Suprapubic skin (tissue), 4 donors: ENCODE results near the gene ATRN. TPM values are rescaled to one million over a fixed set of nuclear protein-coding genes. Genes with fewer than 3 reads are reported as not detected.

ENCODE experiments used
- DNase-seq, 2 donors: peaks; one replicate each; pipeline ENCODE4 v3.0.0-alpha.2; 2019; ENCODE audit warnings: low spot score in 2 of 2
- H3K27ac ChIP-seq: fragments of 200-600 bp; sonication (generic); one replicate; pipeline ENCODE4 v1.5.1; 2019
- H3K27me3 ChIP-seq: fragments of 200-600 bp; sonication (generic); one replicate; pipeline ENCODE4 v1.5.1; 2019
- H3K36me3 ChIP-seq: fragments of 200-600 bp; sonication (generic); one replicate; pipeline ENCODE4 v1.5.1; 2019
- H3K4me1 ChIP-seq: fragments of 200-600 bp; sonication (generic); one replicate; pipeline ENCODE4 v1.5.1; 2019
- H3K4me3 ChIP-seq: fragments of 200-600 bp; sonication (generic); one replicate; pipeline ENCODE4 v1.5.1; 2019; ENCODE audit warnings: mild to moderate bottlenecking
- H3K9me3 ChIP-seq: fragments of 200-600 bp; sonication (generic); one replicate; pipeline ENCODE4 v1.5.1; 2019
- CTCF ChIP-seq, 2 donors: fragments of 200-600 bp in 1 of 2; fragments of 450-650 bp in 1 of 2; sonication (generic) in 1 of 2; IDR thresholded peaks; one replicate each; pipeline ENCODE4 v1.5.1; 2016 to 2019; ENCODE audit warnings: antibody characterized with exemption in 2 of 2, mild to moderate bottlenecking in 1 of 2, moderate library complexity in 1 of 2
- EP300 ChIP-seq: sonication (generic); formaldehyde crosslinking; IDR thresholded peaks from one replicate; pipeline ENCODE4 v1.6.1; 2017; ENCODE audit warnings: antibody characterized with exemption
- POLR2A ChIP-seq, 2 donors: fragments of 450-650 bp; IDR thresholded peaks; one replicate each; pipeline ENCODE4 v1.6.1; 2017; ENCODE audit warnings: antibody characterized with exemption in 2 of 2, mild to moderate bottlenecking in 2 of 2, moderate library complexity in 2 of 2
- POLR2AphosphoS5 ChIP-seq, 3 donors: sonication (generic); formaldehyde crosslinking; IDR thresholded peaks; one replicate each; pipeline ENCODE4 v1.6.1; 2017; ENCODE audit warnings: antibody characterized with exemption in 3 of 3
- WGBS: methylation state at CpG from one replicate; pipeline ENCODE4 v1.1.5; 2018; 5-methylcytosine and 5-hydroxymethylcytosine counted together
- total RNA-seq, 4 donors: library from RNA; depleted of rRNA; stranded (reverse); fragments of >200 nt; gene quantifications; one replicate each; pipeline ENCODE4 v1.1.0, GENCODE V29; 2016

Gene ATRN
- total RNA-seq, 4 donors from 2014 or later: 23.3 to 39.1 (median 28.3) TPM

- TF ChIP-seq POLR2AphosphoS5 (IDR thresholded peaks at IDR 0.05) (no peak), EP300 (no peak), CTCF (IDR thresholded peaks at IDR 0.05) (no peak)
- H3K36me3 ChIP-seq: peaks cover 21% of the 10 kb centered on the region
- H3K4me3 ChIP-seq: no peak overlapping the region
- 89% methylated on average over 1 of the region's 1 CpG for WGBS
- DNase-seq: no peak
- H3K9me3 ChIP-seq: no peaks in the 10 kb centered on the region
- H3K4me1 ChIP-seq: no peaks in the 10 kb centered on the region
- H3K27ac ChIP-seq: no peak overlapping the region
- no peaks in the 10 kb centered on the region for H3K27me3 ChIP-seq
Observed at GRCh38 chr20:3547906-3548305, 77.1 kb downstream of the ATRN start.

GRCh38 chr20:3550837-3551236 lies 80.0 kb downstream of the ATRN start:
- H3K9me3 ChIP-seq: no peaks in the 10 kb centered on the region
- no peak overlapping the region for H3K4me3 ChIP-seq
- DNase-seq: no peak
- H3K4me1 ChIP-seq: no peaks in the 10 kb centered on the region
- WGBS: 74% methylated on average over 1 of the region's 1 CpG
- TF ChIP-seq CTCF (IDR thresholded peaks at IDR 0.05) (no peak), POLR2AphosphoS5 (IDR thresholded peaks at IDR 0.05) (no peak), EP300 (no peak), POLR2A (IDR thresholded peaks at IDR 0.05) (no peak)
- no peak overlapping the region for H3K27ac ChIP-seq
- H3K27me3 ChIP-seq: no peaks in the 10 kb centered on the region
- H3K36me3 ChIP-seq: peaks cover 23% of the 10 kb centered on the region

GRCh38 chr20:3551681-3552434 lies 81.0 kb downstream of the ATRN start:
- Histone ChIP-seq H3K4me3 (no peak overlapping the region), H3K36me3 (peaks cover 20% of the 10 kb centered on the region), H3K4me1 (no peaks in the 10 kb centered on the region), H3K27ac (no peak overlapping the region), H3K27me3 (no peaks in the 10 kb centered on the region), H3K9me3 (no peaks in the 10 kb centered on the region)
- DNase-seq: no peak
- no peak for TF ChIP-seq POLR2A (IDR thresholded peaks at IDR 0.05)
- TF ChIP-seq EP300: no peak
- TF ChIP-seq POLR2AphosphoS5 (IDR thresholded peaks at IDR 0.05): no peak
- no peak for TF ChIP-seq CTCF (IDR thresholded peaks at IDR 0.05)

GRCh38 chr20:3553663-3554062 lies 82.8 kb downstream of the ATRN start:
- peaks cover 20% of the 10 kb centered on the region for H3K36me3 ChIP-seq
- H3K27me3 ChIP-seq: no peaks in the 10 kb centered on the region
- 60% methylated on average over 3 of the region's 3 CpGs for WGBS
- no peaks in the 10 kb centered on the region for H3K9me3 ChIP-seq
- no peak overlapping the region for H3K27ac ChIP-seq
- DNase-seq: no peak
- TF ChIP-seq EP300: no peak
- TF ChIP-seq CTCF (IDR thresholded peaks at IDR 0.05): no peak
- TF ChIP-seq POLR2A (IDR thresholded peaks at IDR 0.05): no peak
- no peak for TF ChIP-seq POLR2AphosphoS5 (IDR thresholded peaks at IDR 0.05)
- H3K4me3 ChIP-seq: no peak overlapping the region
- H3K4me1 ChIP-seq: no peaks in the 10 kb centered on the region

- H3K9me3 ChIP-seq: no peaks in the 10 kb centered on the region
- H3K4me1 ChIP-seq: no peaks in the 10 kb centered on the region
- H3K4me3 ChIP-seq: no peak overlapping the region
- no peaks in the 10 kb centered on the region for H3K27me3 ChIP-seq
- peaks cover 18% of the 10 kb centered on the region for H3K36me3 ChIP-seq
- 76% methylated on average over 3 of the region's 3 CpGs for WGBS
- DNase-seq: no peak
- TF ChIP-seq POLR2AphosphoS5 (IDR thresholded peaks at IDR 0.05) (no peak), POLR2A (IDR thresholded peaks at IDR 0.05) (no peak), EP300 (no peak), CTCF (IDR thresholded peaks at IDR 0.05) (no peak)
- H3K27ac ChIP-seq: no peak overlapping the region
Observed at GRCh38 chr20:3557237-3557785, 86.5 kb downstream of the ATRN start.
